Ovary (tissue), 9 donors: ENCODE measurements around the gene GCC2. TPM values are rescaled to one million over a fixed set of nuclear protein-coding genes. Genes with fewer than 3 reads are reported as not detected.

Experiments used
- DNase-seq, 5 donors: peaks; one replicate each; pipeline ENCODE4 v3.0.0-alpha.2; 2019 to 2020
- H3K27ac ChIP-seq, 2 donors: fragments of 200-600 bp; one replicate each; pipeline versions ENCODE4 v1.5.1 to v1.8.0; 2019 to 2022
- H3K27me3 ChIP-seq: fragments of 200-600 bp; one replicate; pipeline ENCODE4 v1.8.0; 2022
- H3K36me3 ChIP-seq: fragments of 200-600 bp; sonication (generic); one replicate; pipeline ENCODE4 v1.5.1; 2019
- H3K4me1 ChIP-seq: one replicate; pipeline ENCODE4 v1.8.1; 2013; ENCODE audit warnings: mild to moderate bottlenecking, moderate library complexity; ENCODE audit not compliant: insufficient read depth
- H3K4me3 ChIP-seq: fragments of 200-600 bp; sonication (generic); one replicate; pipeline ENCODE4 v1.5.1; 2017
- H3K9me3 ChIP-seq, 2 donors: fragments of 200-600 bp in 1 of 2; sonication (generic) in 1 of 2; one replicate each; pipeline versions ENCODE4 v1.5.1 to v1.8.1; 2013 to 2019; ENCODE audit warnings: mild to moderate bottlenecking in 1 of 2, moderate library complexity in 1 of 2
- EP300 ChIP-seq: sonication (generic); formaldehyde crosslinking; IDR thresholded peaks from one replicate; pipeline ENCODE4 v1.6.1; 2017; ENCODE audit warnings: antibody characterized with exemption
- POLR2A ChIP-seq: fragments of 450-650 bp; IDR thresholded peaks from one replicate; pipeline ENCODE4 v1.6.1; 2017; ENCODE audit warnings: antibody characterized with exemption, mild to moderate bottlenecking, moderate library complexity
- WGBS, 3 donors: extraction: QIAGEN DNeasy Blood & Tissue Kit in 1 of 3; methylation state at CpG; one replicate each; pipeline versions ENCODE4 v1.1.5 to v1.1.7; 2013 to 2017; 5-methylcytosine and 5-hydroxymethylcytosine counted together
- intact Hi-C, 4 donors: fragments of 100-400 bp; cut with DNase I; formaldehyde crosslinking; loops; one replicate each; pipeline versions ENCODE4 v1.11.0 to v1.15.1; 2022 to 2023
- polyA plus RNA-seq, 2 donors: library from polyadenylated mRNA; stranded (reverse); fragments of 200-250 nt in 1 of 2; fragments of 350-450 nt in 1 of 2; fragmentation: Illumina TruSeq in 1 of 2; extraction: RNeasy Lipid Tissue Mini Kit (QIAGEN cat#74804) in 1 of 2; gene quantifications; one replicate each; pipeline ENCODE4 v1.2.3, GENCODE V29; 2013 to 2014
- total RNA-seq, 7 donors: library from RNA; depleted of rRNA in 2 of 7; stranded (reverse); fragments of >200 nt in 2 of 7; fragmentation: NEBNext Ultra II Directional in 3 of 7; extraction: Animal tissue kit (Norgen Biotek cat#: 25700) in 3 of 7; gene quantifications; one replicate each; pipeline versions ENCODE4 v1.1.0 to v1.2.4, GENCODE V29; 2016 to 2023
- TF ChIP-seq, protein P1 (sequence below), 3 donors: fragments of 450-650 bp in 2 of 3; fragments of 200-600 bp in 1 of 3; IDR thresholded peaks; one replicate each; pipeline versions ENCODE4 v1.5.1 to v1.8.0; 2016 to 2022; ENCODE audit warnings: antibody characterized with exemption in 3 of 3, mild to moderate bottlenecking in 1 of 3
- donor health status: DM: no; HTN: no; CAD: no; lungs with moderate emphysema.
- donor health status: DM: no; HTN: no; CAD: no.
- donor health status: Bipolar disorder and iron deficiency.
- donor health status: DM: yes; HTN: yes; CAD: no.
- donor health status: DM: no; HTN: no; CAD: no.
- donor health status: DM: yes; HTN: yes; CAD: no.

Gene GCC2
- total and polyA plus RNA-seq, 9 donors: 14.9 to 53.0 (median 42.1) TPM

DNA sequence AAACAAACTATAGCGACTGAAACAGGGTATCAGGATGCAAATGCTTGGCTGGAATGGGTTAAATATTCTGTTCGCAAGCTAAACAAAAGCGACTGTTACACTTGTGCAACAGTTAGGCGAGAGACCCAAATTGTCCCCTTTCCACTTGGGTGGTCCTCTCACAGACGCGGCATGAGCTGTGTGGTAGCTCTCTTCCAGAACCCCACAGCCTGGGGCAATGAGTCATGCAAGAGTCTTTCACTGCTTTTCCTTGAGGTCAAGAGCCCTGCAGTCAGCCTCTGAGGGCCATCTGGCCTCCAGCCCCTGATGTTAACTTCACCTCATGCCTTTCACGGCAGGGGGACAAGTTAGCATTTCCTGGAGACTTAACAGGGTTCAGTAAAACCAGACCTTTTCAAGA lies 45.5 kb upstream of the GCC2 start:
- TF ChIP-seq EP300 (no peak), POLR2A (no peak)
- TF ChIP-seq, protein P1, sequence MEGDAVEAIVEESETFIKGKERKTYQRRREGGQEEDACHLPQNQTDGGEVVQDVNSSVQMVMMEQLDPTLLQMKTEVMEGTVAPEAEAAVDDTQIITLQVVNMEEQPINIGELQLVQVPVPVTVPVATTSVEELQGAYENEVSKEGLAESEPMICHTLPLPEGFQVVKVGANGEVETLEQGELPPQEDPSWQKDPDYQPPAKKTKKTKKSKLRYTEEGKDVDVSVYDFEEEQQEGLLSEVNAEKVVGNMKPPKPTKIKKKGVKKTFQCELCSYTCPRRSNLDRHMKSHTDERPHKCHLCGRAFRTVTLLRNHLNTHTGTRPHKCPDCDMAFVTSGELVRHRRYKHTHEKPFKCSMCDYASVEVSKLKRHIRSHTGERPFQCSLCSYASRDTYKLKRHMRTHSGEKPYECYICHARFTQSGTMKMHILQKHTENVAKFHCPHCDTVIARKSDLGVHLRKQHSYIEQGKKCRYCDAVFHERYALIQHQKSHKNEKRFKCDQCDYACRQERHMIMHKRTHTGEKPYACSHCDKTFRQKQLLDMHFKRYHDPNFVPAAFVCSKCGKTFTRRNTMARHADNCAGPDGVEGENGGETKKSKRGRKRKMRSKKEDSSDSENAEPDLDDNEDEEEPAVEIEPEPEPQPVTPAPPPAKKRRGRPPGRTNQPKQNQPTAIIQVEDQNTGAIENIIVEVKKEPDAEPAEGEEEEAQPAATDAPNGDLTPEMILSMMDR (IDR thresholded peaks at IDR 0.05): no peak
- intact Hi-C loops: no loop called here
- no peaks in the 10 kb centered on the region for H3K4me1 ChIP-seq
- H3K4me3 ChIP-seq: no peak overlapping the region
- H3K36me3 ChIP-seq: no peaks in the 10 kb centered on the region
- WGBS, 3 donors: 35 to 46% (median 39%) methylated on average over 7 of the region's 7 CpGs
- H3K9me3 ChIP-seq: peaks cover 0 to 6% of the 10 kb centered on the region in 2 donors
- DNase-seq: no peak
- H3K27ac ChIP-seq: no peak overlapping the region
- H3K27me3 ChIP-seq: no peaks in the 10 kb centered on the region

DNA sequence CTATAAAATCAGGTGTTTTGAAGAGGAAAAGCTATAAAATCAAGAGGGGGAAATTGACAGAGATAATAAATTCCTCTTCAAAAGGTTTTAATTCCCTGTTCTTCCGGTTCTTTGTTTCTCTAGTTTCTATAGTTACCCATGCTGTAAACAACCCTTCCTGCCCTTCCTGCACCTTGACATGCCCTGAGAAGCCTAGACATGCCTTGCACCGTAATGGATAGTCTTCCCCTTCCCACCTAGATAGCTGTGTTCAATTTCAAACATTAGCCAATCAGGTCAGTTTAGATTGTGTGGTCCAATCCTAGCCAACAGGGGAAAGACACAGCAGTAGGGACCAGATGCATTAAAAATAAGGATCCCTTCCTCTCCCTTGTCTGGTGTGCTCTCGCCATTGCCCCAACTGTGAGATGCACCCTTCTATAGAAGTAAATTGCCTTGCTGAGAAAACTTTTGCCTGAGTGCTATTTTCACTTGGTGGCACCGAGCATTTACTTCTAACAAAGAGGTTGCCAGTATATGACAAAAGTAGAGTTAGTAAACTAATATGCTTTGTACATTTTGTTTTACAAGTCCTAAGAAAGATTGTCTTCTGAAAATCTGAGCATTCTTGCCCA lies 44.1 kb upstream of the GCC2 start:
- WGBS, 3 donors: 77 to 80% (median 78%) methylated on average over 4 of the region's 4 CpGs
- Histone ChIP-seq H3K27ac (no peak overlapping the region), H3K36me3 (no peaks in the 10 kb centered on the region), H3K27me3 (no peaks in the 10 kb centered on the region), H3K9me3 (peaks cover 0 to 2% of the 10 kb centered on the region in 2 donors), H3K4me3 (no peak overlapping the region), H3K4me1 (no peaks in the 10 kb centered on the region)
- intact Hi-C loops: no loop called here
- DNase-seq: no peak
- TF ChIP-seq POLR2A: no peak
- no peak for TF ChIP-seq EP300
- TF ChIP-seq, protein P1 (IDR thresholded peaks at IDR 0.05): no peak

DNA sequence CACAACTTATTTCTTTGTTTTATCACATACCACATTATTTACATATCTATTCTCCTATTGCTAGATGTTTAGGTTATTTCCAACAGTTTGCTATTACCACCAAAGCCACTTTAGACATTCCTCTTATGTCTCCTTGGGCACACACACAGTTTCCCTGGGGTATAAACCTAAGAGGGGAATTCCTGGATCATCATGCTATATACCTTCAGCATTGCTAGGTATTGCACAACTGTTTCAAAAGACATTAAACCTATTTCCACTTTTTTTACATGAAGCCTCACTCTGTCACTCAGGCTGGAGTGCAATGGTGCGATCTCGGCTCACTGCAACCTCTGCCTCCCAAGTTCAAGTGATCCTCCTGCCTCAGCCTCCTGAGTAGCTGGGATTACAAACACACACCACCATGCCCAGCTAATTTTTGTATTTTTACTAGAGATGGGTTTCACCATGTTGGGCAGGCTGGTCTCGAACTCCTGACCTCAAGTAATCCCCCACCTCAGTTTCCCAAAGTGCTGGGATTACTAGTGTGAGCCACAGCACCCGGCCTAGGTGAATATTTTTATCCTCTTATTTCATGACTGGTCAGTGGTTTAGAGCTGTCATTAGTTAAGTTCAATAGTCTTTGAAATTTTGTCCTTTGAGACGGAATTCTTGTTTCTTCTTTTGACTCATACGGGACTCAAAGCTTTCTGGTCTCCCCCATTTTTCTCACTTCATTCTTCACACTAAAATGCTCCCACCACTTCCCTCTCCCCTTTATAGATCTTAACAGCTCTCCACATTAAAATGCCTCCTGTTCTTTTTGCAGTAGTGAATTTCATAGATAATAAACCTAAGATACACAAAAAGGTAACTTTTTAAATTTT lies 40.9 kb upstream of the GCC2 start:
- Histone ChIP-seq H3K4me1 (no peaks in the 10 kb centered on the region), H3K27ac (no peak overlapping the region), H3K36me3 (no peaks in the 10 kb centered on the region), H3K4me3 (no peak overlapping the region), H3K9me3 (no peaks in the 10 kb centered on the region), H3K27me3 (no peaks in the 10 kb centered on the region)
- TF ChIP-seq EP300 (no peak), POLR2A (no peak)
- TF ChIP-seq, protein P1 (IDR thresholded peaks at IDR 0.05): no peak
- 89 to 91% (median 90%) methylated on average over 6 of the region's 6 CpGs for WGBS, 3 donors
- intact Hi-C loops: no loop called here
- no peak for DNase-seq

DNA sequence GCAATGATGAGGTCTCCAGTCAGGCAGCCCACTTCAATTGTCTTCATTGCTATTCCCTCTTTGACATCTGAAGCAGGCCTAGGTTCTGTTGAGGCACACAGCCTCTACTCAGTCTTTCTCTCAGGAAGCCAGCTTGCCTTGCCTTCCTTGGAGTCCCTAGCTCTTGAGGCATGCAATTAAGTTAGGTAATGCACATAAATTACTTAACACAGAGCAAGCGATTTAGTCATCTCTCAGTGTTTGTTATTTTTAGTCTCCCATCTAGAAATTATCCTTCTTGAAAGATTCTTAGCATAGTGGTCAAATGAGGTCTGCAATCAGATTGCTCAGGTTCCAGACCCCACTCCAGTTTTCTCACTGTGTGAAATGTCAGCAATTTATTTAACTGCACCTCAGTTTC lies 39.2 kb upstream of the GCC2 start:
- intact Hi-C loops: no loop called here

More for the DNA sequence above, 39.2 kb upstream of the GCC2 start:
- Histone ChIP-seq H3K27me3 (no peaks in the 10 kb centered on the region), H3K4me1 (no peaks in the 10 kb centered on the region), H3K27ac (no peak overlapping the region), H3K4me3 (no peak overlapping the region), H3K36me3 (no peaks in the 10 kb centered on the region), H3K9me3 (no peaks in the 10 kb centered on the region)
- TF ChIP-seq EP300 (no peak), POLR2A (no peak)
- TF ChIP-seq, protein P1 (IDR thresholded peaks at IDR 0.05): no peak
- WGBS, 3 donors: 39 to 46% (median 45%) methylated on average over 1 of the region's 1 CpG
- DNase-seq: no peak
